Prostate gland (tissue), 2 donors: Measurements from ENCODE around the gene CYP19A1. TPM values are rescaled to one million over a fixed set of nuclear protein-coding genes. Genes with fewer than 3 reads are reported as not detected.

Source experiments
- DNase-seq: peaks from one replicate; pipeline ENCODE4 v3.0.0-alpha.2; 2019; ENCODE audit warnings: low spot score
- H3K27ac ChIP-seq, 2 donors: fragments of 200-600 bp; sonication (generic); 2 replicates each; pipeline ENCODE4 v1.5.1; 2017 to 2019
- H3K27me3 ChIP-seq: fragments of 200-600 bp; sonication (generic); replicated peaks from 2 replicates; pipeline ENCODE4 v1.5.1; 2019; ENCODE audit not compliant: insufficient read depth
- H3K36me3 ChIP-seq, 2 donors: fragments of 200-600 bp; sonication (generic); 1 replicate in 1 of 2; 2 replicates in 1 of 2; pipeline versions ENCODE4 v1.5.1 to v1.8.1; 2017 to 2019
- H3K4me1 ChIP-seq: fragments of 200-600 bp; sonication (generic); replicated peaks from 2 replicates; pipeline ENCODE4 v1.5.1; 2019
- H3K4me3 ChIP-seq, 2 donors: fragments of 200-600 bp; sonication (generic); 2 replicates each; pipeline ENCODE4 v1.5.1; 2017 to 2019
- H3K9me3 ChIP-seq: fragments of 200-600 bp; sonication (generic); 2 replicates; pipeline ENCODE4 v1.5.1; 2017
- POLR2A ChIP-seq: fragments of 450-650 bp; IDR thresholded peaks from one replicate; pipeline ENCODE4 v1.6.1; 2016; ENCODE audit warnings: antibody characterized with exemption, mild to moderate bottlenecking
- POLR2AphosphoS5 ChIP-seq: sonication (generic); formaldehyde crosslinking; IDR thresholded peaks from one replicate; pipeline ENCODE4 v1.6.1; 2017; ENCODE audit warnings: antibody characterized with exemption
- WGBS: methylation state at CpG from one replicate; pipeline ENCODE4 v1.1.5; 2018; 5-methylcytosine and 5-hydroxymethylcytosine counted together
- intact Hi-C: fragments of 100-400 bp; cut with DNase I; formaldehyde crosslinking; loops from one replicate; pipeline ENCODE4 v1.14.2; 2022
- total RNA-seq, 2 donors: library from RNA; depleted of rRNA; stranded (reverse); fragments of >200 nt; gene quantifications; one replicate each; pipeline ENCODE4 v1.1.0, GENCODE V29; 2016
- TF ChIP-seq, protein P1 (sequence below), 4 experiments: fragments of 200-600 bp in 2 of 4; fragments of 450-650 bp in 2 of 4; sonication (generic) in 2 of 4; IDR thresholded peaks; 1 replicate in 3 of 4; 2 replicates in 1 of 4; pipeline ENCODE4 v1.5.1; 2016 to 2019; ENCODE audit warnings: antibody characterized with exemption in 4 of 4, mild to moderate bottlenecking in 2 of 4, moderate library complexity in 2 of 4

CYP19A1 gene
- total RNA-seq, 2 donors from 2014 or later = 4.4 TPM; not detected in 1

DNA sequence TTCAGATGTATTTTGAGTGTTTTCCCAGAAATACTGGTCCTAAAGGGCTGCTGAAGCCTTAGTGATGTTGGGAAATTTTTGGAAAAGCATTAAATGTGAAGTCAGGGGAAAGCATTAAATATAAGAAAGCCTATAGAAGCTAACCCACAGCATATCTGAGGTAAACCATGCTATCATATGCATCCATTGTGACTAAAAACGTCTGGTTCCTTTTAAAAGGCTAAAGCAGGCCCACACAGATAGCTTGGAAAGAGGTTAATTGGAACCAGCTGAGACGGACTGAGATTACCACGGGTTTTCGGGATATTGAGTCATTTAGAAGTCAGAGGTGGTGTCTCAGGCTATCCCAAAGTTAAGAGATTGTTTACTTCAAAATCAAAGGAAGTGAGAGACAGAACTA is 78.2 kb downstream of the CYP19A1 start:
- H3K4me1 ChIP-seq = no peaks in the 10 kb centered on the region
- H3K9me3 ChIP-seq = no peaks in the 10 kb centered on the region
- TF ChIP-seq POLR2A (no peak), POLR2AphosphoS5 (no peak)
- TF ChIP-seq, protein P1, sequence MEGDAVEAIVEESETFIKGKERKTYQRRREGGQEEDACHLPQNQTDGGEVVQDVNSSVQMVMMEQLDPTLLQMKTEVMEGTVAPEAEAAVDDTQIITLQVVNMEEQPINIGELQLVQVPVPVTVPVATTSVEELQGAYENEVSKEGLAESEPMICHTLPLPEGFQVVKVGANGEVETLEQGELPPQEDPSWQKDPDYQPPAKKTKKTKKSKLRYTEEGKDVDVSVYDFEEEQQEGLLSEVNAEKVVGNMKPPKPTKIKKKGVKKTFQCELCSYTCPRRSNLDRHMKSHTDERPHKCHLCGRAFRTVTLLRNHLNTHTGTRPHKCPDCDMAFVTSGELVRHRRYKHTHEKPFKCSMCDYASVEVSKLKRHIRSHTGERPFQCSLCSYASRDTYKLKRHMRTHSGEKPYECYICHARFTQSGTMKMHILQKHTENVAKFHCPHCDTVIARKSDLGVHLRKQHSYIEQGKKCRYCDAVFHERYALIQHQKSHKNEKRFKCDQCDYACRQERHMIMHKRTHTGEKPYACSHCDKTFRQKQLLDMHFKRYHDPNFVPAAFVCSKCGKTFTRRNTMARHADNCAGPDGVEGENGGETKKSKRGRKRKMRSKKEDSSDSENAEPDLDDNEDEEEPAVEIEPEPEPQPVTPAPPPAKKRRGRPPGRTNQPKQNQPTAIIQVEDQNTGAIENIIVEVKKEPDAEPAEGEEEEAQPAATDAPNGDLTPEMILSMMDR (IDR thresholded peaks at IDR 0.05) = no peak
- WGBS = 56% methylated on average over 4 of the region's 4 CpGs
- H3K36me3 ChIP-seq = no peaks in the 10 kb centered on the region
- intact Hi-C loops = no loop called here
- H3K27me3 ChIP-seq = peaks cover 2% of the 10 kb centered on the region
- no peak for DNase-seq
- no peak overlapping the region for H3K4me3 ChIP-seq
- H3K27ac ChIP-seq = no peak overlapping the region

DNA sequence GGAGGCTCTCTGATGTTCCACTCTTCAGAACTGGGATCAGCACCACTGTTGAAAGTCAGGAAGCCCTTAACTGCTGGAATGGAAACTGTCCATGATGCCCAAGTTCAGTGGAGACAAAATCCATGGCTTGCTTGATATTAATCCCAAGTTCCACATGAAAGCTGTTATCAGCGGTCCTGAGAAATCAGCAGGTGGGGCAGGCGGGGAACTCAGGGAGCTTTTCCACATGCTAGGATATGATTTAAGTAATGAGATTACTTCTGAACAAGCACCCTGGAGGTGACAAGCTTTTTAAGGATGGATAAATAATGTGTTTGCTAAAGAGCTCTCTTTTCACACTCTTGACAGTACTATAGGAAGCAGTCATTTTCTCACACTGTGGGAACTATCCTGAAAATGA is 82.9 kb downstream of the CYP19A1 start:
- Histone ChIP-seq H3K27ac (no peak overlapping the region), H3K4me3 (no peak overlapping the region), H3K4me1 (no peaks in the 10 kb centered on the region), H3K27me3 (peaks cover 2% of the 10 kb centered on the region), H3K9me3 (no peaks in the 10 kb centered on the region), H3K36me3 (no peaks in the 10 kb centered on the region)
- 100% methylated on average over 2 of the region's 2 CpGs for WGBS
- DNase-seq = no peak
- TF ChIP-seq, protein P1 (IDR thresholded peaks at IDR 0.05) = no peak
- no peak for TF ChIP-seq POLR2A
- no peak for TF ChIP-seq POLR2AphosphoS5
- intact Hi-C loops = no loop called here

DNA sequence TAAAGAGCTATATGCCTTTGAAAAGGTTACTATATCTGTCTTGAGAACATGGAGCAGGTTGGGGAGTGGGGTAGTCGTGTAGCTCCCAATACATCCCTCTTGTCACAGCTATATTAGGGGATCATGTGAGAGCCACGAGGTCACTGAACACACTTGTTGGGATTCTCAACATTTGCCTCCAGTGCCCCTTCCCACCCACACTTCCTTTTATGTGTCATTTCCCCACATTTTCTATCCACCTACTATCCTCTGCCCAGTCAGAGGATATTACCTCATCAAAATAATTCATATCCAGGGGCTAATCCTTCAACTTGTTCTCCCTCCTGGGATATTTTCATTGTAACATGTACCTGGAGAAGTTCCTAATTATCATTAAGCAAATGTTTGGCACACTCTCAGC is 85.0 kb downstream of the CYP19A1 start:
- TF ChIP-seq, protein P1 (IDR thresholded peaks at IDR 0.05) = no peak
- TF ChIP-seq POLR2A = no peak
- TF ChIP-seq POLR2AphosphoS5 = no peak
- no peak for DNase-seq
- intact Hi-C loops = no loop called here
- Histone ChIP-seq H3K4me1 (no peaks in the 10 kb centered on the region), H3K27me3 (peaks cover 2% of the 10 kb centered on the region), H3K27ac (no peak overlapping the region), H3K36me3 (no peaks in the 10 kb centered on the region), H3K9me3 (no peaks in the 10 kb centered on the region), H3K4me3 (no peak overlapping the region)
- 86% methylated on average over 2 of the region's 2 CpGs for WGBS

DNA sequence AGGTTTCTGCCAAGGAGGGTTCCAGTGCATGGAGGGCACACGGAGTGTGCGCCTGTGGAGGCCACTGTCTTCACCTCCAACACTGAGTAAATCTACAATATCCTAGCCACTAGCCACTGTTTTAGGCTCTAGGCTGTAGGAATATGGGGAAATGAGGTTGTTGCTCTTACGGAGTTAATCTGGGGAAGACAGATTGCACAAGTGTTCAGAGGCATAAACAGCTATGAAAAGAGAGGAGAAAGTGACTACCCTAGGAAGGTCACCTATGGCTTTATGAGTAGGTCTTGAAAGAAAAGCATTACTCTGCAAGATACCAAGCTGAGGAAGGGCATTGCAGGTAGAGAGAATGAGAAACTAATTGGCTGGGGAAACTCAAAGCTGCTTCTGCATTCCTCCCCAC is 85.7 kb downstream of the CYP19A1 start:
- H3K9me3 ChIP-seq = no peaks in the 10 kb centered on the region
- H3K4me3 ChIP-seq = no peak overlapping the region
- intact Hi-C loops = no loop called here
- TF ChIP-seq, protein P1 (IDR thresholded peaks at IDR 0.05) = no peak
- TF ChIP-seq POLR2A = no peak
- no peak for TF ChIP-seq POLR2AphosphoS5
- no peak for DNase-seq
- peaks cover 2% of the 10 kb centered on the region for H3K27me3 ChIP-seq
- H3K36me3 ChIP-seq = no peaks in the 10 kb centered on the region
- WGBS = 90% methylated on average over 3 of the region's 3 CpGs
- no peaks in the 10 kb centered on the region for H3K4me1 ChIP-seq
- no peak overlapping the region for H3K27ac ChIP-seq

DNA sequence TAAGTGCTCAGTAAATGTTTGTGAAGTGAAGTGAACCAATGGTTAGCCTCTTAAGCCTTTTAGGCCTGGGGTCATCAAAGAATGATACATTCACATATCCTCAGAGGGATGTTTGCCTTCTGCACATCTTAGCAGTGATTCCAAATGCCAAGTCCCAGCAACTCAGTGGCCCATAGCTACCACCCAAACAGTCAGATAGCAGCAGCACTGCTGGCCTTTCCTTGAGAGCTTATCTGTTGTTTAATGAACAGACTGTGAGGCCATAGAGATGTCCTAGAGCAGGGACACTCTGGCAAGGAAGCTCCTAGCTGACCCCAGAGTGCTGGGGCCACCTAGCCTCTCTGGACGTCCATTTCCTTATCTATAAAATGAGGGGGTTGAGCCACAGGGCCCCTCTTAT is 86.8 kb downstream of the CYP19A1 start:
- Histone ChIP-seq H3K27me3 (peaks cover 2% of the 10 kb centered on the region), H3K4me1 (no peaks in the 10 kb centered on the region), H3K9me3 (no peaks in the 10 kb centered on the region), H3K4me3 (no peak overlapping the region), H3K27ac (no peak overlapping the region), H3K36me3 (no peaks in the 10 kb centered on the region)
- DNase-seq = no peak
- WGBS = 82% methylated on average over 1 of the region's 1 CpG
- TF ChIP-seq POLR2A (no peak), POLR2AphosphoS5 (no peak)
- TF ChIP-seq, protein P1 (IDR thresholded peaks at IDR 0.05) = no peak
- intact Hi-C loops = no loop called here
